Measurements from ENCODE around the gene TICAM1.

Gene TICAM1

DNA sequence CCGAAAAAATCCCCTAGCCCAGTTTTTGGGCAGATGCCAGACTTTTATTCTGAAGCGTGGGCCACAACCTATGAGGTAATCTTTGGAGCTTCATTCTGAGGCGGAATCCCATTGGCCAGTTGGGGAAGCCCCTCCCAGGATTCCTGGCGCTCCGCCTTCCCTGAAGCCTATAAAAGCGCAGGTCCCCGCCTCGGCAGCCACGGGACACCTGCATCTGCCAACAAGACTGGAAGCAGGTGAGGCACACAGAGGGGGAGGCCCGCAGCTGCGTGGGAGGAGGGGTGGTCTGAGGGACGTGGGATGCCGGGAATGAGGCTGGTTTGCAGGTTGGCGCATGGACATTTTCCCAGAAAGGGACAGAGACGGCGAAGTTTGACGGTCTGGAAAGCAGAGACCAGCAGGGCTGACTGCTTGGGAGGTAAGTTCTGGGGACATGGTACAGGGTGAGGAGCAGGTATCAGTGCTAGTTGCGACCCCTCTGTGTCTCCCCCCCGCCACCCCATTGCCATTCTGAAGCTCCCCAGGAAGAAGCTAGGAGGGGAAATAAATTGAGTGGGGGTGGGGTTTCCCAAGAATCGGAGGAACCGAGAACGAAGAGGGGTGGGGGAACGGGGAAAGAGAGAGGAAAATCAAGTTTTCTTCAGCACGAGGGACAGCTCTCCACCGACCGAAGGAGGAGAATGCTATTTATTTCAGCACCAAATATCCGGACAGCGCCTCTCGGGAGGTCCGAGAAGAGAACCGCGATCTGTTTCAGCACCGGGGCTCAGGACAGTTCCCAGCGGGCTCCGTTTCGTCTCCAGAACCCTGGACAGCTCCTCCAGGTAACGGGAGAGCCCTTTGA is 62.4 kb downstream of the TICAM1 start:
- DNase-seq = peak; percentile 91
